Measurements from ENCODE around the gene TRAPPC10. TPM values are rescaled to one million over a fixed set of nuclear protein-coding genes. Genes with fewer than 3 reads are reported as not detected.

TRAPPC10 gene
- total and polyA plus RNA-seq, 10 of the 15 experiments (the other 5 are each of a cell fraction or from before 2014, with no cell fraction given) = 1.1 to 39.6 (median 28.2) TPM

- Histone ChIP-seq H3K4me1 (ENCODE audit: control insufficient read depth, insufficient read depth, low read length) (no peaks in the 10 kb centered on the region), H4K20me1 (ENCODE audit: control insufficient read depth, insufficient read depth) (peaks cover 6% of the 10 kb centered on the region), H3K79me2 (ENCODE audit: control insufficient read depth, insufficient read depth, low read length) (no peaks in the 10 kb centered on the region), H3K9me3 (replicated peaks; ENCODE audit: control insufficient read depth, insufficient read depth, low read length) (no peaks in the 10 kb centered on the region), H3K4me3 (no peak overlapping the region), H3K4me2 (ENCODE audit: control insufficient read depth, insufficient read depth) (no peak overlapping the region), H3K27me3 (replicated peaks in 1 of 2; ENCODE audit: control insufficient read depth in 2 of 2, insufficient read depth in 2 of 2, low read length in 1 of 2) (no peaks in the 10 kb centered on the region), H3K36me3 (ENCODE audit: control insufficient read depth in 2 of 2, insufficient read depth in 2 of 2, low read length in 1 of 2) (peaks cover 22 to 45% of the 10 kb centered on the region in 2 experiments), H2AFZ (ENCODE audit: control insufficient read depth, low read depth, low read length) (no peak overlapping the region), H3K9ac (ENCODE audit: control insufficient read depth, insufficient read depth, low read length) (no peak overlapping the region), H3K27ac (ENCODE audit: control insufficient read depth, insufficient read depth) (no peak overlapping the region)
- in situ Hi-C loops (cut with MboI) (no loop called here), intact Hi-C loops (cut with micrococcal nuclease; ENCODE audit: unreplicated experiment) (no loop called here)
- FAIRE-seq (no peak), DNase-seq (ENCODE audit: low read depth, low spot score) (no peak), ATAC-seq (no peak)
- no TSS peak for BruUV-seq (replicated peaks)
- ChIA-PET RAD21 (ENCODE audit: unreplicated experiment) (interaction anchor here (0.7 kb wide), 1 partner anchor 375 kb away, joined by 3 read pairs; no protein-coding TSS in a partner anchor), CTCF (no interaction called here), SMC1A (ENCODE audit: uncharacterized antibody, unreplicated experiment) (no interaction called here), POLR2A (interaction anchor here (0.5 kb wide), 1 partner anchor 55 kb away, joined by 3 read pairs; no protein-coding TSS in a partner anchor)
- 99% methylated on average over 15 of the region's 15 CpGs for WGBS (ENCODE audit: insufficient coverage, insufficient replicate concordance, low lambda C conversion rate, missing lambda C conversion rate)
- TF ChIP-seq MXI1 (IDR thresholded peaks at IDR 0.05; ENCODE audit: low read depth, low read length) = no peak
- no peak for TF ChIP-seq TARDBP (IDR thresholded peaks at IDR 0.05; ENCODE audit: borderline replicate concordance)
- TF ChIP-seq, protein P1, sequence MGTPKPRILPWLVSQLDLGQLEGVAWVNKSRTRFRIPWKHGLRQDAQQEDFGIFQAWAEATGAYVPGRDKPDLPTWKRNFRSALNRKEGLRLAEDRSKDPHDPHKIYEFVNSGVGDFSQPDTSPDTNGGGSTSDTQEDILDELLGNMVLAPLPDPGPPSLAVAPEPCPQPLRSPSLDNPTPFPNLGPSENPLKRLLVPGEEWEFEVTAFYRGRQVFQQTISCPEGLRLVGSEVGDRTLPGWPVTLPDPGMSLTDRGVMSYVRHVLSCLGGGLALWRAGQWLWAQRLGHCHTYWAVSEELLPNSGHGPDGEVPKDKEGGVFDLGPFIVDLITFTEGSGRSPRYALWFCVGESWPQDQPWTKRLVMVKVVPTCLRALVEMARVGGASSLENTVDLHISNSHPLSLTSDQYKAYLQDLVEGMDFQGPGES (IDR thresholded peaks at IDR 0.05) = no peak
- TF ChIP-seq RCOR1 (conservative IDR thresholded peaks at IDR 0.05; ENCODE audit: low read depth, low read length) = no peak
- no peak for TF ChIP-seq SMC3 (IDR thresholded peaks at IDR 0.05; ENCODE audit: borderline replicate concordance, low read length)
- no peak for TF ChIP-seq MEF2B (IDR thresholded peaks at IDR 0.05; ENCODE audit: partially characterized antibody, poor library complexity, severe bottlenecking)
- TF ChIP-seq MAX (IDR thresholded peaks at IDR 0.05; ENCODE audit: low read depth, low read length) = no peak
- no peak for TF ChIP-seq KDM1A (IDR thresholded peaks at IDR 0.05; ENCODE audit: borderline replicate concordance)
- TF ChIP-seq SUPT20H (IDR thresholded peaks at IDR 0.05; ENCODE audit: borderline replicate concordance, control insufficient read depth, low read depth, low read length) = no peak
- TF ChIP-seq, protein P2, sequence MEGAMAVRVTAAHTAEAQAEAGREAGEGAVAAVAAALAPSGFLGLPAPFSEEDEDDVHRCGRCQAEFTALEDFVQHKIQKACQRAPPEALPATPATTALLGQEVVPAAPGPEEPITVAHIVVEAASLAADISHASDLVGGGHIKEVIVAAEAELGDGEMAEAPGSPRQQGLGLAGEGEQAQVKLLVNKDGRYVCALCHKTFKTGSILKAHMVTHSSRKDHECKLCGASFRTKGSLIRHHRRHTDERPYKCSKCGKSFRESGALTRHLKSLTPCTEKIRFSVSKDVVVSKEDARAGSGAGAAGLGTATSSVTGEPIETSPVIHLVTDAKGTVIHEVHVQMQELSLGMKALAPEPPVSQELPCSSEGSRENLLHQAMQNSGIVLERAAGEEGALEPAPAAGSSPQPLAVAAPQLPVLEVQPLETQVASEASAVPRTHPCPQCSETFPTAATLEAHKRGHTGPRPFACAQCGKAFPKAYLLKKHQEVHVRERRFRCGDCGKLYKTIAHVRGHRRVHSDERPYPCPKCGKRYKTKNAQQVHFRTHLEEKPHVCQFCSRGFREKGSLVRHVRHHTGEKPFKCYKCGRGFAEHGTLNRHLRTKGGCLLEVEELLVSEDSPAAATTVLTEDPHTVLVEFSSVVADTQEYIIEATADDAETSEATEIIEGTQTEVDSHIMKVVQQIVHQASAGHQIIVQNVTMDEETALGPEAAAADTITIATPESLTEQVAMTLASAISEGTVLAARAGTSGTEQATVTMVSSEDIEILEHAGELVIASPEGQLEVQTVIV (IDR thresholded peaks at IDR 0.05; ENCODE audit: borderline replicate concordance, partially characterized antibody) = no peak
- TF ChIP-seq SRF (IDR thresholded peaks at IDR 0.05; ENCODE audit: low read depth in 2 of 2, low read length in 2 of 2) = no peak
- no peak for TF ChIP-seq NFYB (IDR thresholded peaks at IDR 0.05; ENCODE audit: insufficient read depth, low read depth, low read length)
- no peak for TF ChIP-seq HDGF (IDR thresholded peaks at IDR 0.05)
- TF ChIP-seq ETV6 (conservative IDR thresholded peaks at IDR 0.05 in 1 of 2, IDR thresholded peaks at IDR 0.05 in 1 of 2; ENCODE audit: borderline replicate concordance in 1 of 2, low read depth in 1 of 2) = no peak
- no peak for TF ChIP-seq JUNB (IDR thresholded peaks at IDR 0.05)
- TF ChIP-seq ATF7 (IDR thresholded peaks at IDR 0.05; ENCODE audit: low read depth) = no peak
- TF ChIP-seq ZNF592 (IDR thresholded peaks at IDR 0.05) = no peak
- TF ChIP-seq BACH1 (IDR thresholded peaks at IDR 0.05; ENCODE audit: borderline replicate concordance) = no peak
Measured at GRCh38 chr21:44072111-44072510, 60.0 kb downstream of the TRAPPC10 start.

Measured in GM12878 (cell line).